Right renal cortex interstitium (tissue), 3 donors: Measurements from ENCODE around the gene C11orf21. TPM values are rescaled to one million over a fixed set of nuclear protein-coding genes. Genes with fewer than 3 reads are reported as not detected.

Experiments used
- DNase-seq, 3 donors: peaks; one replicate each; pipeline ENCODE4 v3.0.0-alpha.2; 2013; ENCODE audit warnings: low read depth in 3 of 3, low spot score in 2 of 3
- polyA plus RNA-seq, 3 donors: library from polyadenylated mRNA; unstranded; fragments of 120-200 nt; gene quantifications; one replicate each; pipeline ENCODE4 v1.2.1, GENCODE V29; 2013; ENCODE audit not compliant: insufficient read length in 3 of 3

C11orf21 gene
- polyA plus RNA-seq, 3 donors: 0.55 to 0.82 (median 0.56) TPM

DNA sequence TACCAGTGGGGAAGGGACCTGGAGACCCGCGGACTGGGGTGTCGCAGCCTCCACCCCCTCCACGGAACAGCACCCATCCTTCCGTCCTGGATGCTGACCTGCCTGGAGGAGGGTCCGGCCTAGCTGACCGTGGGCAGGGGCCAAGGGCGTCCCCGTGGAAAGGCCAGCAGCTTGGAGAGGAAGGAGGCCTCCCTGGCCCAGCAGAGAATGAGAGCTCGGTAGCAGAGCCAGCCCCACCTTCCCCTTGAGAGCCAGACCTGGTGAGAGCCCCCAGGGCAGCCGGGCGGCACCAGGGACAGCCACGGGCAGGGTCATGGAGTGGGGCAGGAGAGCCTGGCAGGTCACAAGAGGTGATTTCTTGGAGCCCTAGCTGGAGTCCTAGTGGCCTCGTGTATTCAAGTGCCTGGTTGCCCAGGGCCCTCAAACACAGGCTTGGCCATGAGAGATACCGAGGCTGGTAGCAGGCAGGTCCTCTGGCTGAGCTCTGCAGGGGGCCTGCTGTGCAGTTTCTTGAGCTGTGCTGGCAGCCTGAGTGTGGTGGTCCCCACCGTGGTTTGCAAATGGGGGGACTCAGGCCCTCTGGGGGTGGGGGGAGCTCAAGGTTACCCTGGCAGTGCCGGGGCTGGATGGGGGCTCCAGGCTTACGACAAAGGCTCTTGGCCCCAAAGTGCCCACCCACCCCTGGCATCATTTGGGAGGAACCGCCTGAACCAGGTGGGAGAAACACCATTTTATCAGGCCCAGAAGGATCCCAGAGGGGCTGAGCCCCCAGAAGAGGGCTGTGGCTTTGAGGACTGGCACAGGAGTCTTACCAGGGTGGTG is 7.7 kb upstream of the C11orf21 start:
- no peak for DNase-seq

DNA sequence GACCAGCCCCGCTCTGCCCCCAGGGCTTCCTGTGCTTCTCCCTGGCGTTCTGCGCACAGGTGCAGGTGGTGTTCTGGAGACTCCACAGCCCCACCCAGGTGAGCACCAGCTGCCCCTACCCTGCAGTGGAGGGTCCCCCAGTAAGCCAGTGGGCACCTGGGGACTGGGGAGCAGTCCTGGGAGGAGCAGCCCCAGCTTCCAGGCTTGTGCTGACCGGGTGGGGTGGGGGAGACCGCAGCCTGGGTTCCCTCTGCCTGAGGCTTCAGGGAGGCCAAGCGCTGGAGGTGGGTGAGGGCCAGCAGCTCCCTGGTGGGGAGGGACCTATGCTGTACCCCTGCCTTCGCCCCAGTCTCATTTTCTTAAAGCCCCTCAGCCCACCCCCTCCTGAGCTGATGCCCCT is 7.0 kb upstream of the C11orf21 start:
- DNase-seq: no peak

DNA sequence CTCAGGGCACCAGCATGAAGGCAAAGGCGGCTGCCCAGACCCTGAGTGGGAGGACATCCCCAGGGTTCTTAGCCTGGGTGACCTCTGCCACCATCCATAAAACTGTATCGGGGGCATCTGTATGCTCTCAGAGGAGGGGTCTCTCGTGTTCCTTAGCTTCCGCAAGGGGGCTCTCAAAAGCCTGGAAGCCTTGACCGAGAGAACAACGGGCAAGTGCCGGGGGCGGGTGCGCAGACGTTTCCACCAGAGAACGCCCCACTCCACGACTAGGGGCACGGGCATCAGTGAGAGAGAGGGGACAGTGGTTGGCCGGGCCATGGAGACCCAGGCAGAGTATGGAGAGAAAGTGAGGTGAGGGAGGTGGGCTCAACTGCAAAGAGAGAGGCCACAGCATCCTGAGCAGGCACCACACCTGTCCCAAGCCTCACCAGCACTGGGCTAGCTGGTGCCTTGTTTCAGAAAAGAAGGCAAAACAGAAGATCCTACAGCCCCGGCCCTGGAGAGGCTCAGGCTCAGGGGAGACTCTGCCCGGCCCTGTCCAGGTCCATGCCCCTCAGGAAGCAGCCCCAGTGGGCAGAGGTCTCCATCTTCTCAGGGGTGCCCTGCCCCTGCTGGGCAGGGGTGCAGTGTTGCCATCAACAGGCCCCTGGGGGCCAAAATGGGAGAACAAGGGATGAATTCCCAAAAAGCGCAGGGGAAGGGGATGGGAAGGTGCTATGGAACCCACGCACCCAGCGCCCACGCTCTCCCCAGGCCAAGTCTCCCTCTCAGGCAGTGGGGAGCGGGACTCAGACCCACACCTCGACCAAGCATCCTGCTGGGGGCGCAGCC is 6.0 kb upstream of the C11orf21 start:
- no peak for DNase-seq

DNA sequence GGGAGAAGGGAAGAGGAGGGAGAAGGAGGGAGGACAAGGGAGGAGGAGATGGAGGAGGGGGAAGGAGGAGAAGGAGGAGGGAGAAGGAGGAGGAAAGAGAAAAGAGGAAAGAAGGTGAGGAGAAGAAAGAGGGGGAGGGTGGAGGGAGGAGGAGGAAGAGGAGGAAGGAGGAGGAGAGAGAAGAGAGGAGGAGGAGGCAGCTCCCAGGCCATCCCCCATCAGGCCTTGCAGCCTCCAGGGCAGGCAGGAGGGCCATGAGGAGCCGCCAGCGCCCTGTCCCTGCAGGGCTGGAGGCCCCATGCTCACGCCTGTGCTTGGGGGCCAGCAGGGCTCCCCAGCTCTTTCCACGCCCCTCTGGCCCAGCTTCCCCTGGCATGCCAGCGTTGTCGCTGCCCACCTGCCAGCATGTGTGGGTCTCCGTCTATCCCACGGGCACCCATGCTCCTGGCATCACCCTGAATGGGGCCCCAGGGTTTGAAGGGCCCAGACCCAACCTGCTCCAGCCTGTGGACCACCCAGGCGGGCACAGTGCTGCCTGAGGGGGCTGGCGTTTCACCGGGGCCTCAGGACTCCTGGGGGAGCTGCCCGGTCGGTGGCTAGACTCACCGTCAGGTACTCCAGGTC is 5.3 kb upstream of the C11orf21 start:
- DNase-seq: no peak

DNA sequence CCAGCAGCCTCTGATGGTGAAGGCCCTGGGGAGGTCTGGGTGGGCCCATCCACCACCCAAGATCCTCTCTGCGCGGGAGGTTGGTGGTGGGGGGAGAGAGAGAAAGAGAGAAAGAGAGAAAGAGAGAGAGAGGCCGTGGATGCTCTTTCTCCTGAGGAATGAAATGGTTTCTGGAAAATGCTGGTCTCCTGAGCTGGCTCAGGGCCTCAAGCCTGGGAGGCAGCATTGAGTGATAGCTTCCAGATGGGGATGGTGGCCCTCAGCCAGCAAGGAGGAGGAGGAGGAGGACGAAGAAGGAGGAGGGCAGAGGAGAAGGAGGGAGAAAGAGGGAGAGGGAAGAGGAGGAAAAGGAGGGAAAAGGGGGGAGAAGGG is 4.7 kb upstream of the C11orf21 start:
- DNase-seq: peak in 1 of 3 donors; percentile 67

DNA sequence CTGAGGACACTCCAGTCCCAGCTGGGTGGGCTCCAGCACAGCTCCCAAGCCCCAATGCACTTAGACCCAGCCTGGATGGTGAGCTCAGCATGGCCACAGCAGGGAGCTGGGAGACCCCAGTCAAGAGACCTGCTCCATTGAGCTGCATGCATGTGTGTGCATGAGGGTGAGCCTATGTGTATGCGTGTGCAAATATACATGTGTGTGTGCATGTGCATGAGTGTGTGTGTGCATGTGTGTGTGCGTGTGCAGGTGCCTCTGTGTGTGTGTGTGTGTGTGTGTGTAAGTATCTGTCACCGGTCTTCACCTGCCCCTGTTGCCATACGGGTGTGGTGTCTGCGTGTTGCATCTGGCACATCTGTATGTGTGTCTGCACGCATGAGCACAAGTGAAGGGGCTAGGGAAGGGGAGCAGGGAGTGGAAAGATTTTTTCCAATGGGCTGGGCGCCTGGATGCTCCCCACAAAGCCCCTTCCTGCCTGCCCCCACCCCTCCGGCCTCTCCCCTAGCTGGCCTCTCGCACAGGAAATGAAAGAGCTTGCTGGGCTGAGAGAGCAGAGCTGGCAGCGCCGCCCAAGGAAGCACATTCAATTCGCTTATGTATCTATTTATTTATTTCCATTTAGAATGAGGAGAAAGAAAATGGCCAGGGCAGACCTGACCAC is 4.2 kb upstream of the C11orf21 start:
- peak in 1 of 3 donors; percentile 46 for DNase-seq

DNA sequence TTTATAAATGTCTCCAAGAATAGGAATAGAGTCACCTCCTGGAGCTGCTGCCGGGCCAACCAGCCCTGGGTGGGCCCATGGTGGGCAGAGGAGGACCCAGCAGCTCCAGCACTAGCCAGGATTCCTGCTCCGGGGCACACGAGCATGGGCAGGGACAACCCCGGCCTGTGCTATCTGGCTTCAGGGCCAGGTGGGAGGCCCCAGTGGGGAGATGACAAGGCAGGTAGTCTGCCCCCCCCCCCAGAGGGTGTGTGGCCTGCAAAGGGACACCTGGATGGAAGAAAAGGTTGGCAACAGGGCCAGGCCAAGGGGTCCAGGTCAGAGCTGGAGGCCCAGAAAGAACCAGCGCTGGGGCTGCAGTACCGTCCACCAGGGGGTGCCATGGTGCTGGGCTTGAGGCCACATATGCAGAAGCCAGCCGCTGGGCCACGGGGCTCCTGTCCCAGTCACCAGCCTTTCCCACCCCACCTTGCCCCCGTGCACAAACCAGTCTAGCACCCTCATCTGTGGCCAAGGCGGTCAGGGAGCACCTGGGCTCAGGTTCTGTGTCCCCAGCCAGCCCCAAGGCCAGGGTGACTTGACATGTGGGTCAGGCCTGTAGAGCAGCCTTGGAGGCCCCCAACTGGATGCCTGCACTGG is 3.5 kb upstream of the C11orf21 start:
- no peak for DNase-seq

DNA sequence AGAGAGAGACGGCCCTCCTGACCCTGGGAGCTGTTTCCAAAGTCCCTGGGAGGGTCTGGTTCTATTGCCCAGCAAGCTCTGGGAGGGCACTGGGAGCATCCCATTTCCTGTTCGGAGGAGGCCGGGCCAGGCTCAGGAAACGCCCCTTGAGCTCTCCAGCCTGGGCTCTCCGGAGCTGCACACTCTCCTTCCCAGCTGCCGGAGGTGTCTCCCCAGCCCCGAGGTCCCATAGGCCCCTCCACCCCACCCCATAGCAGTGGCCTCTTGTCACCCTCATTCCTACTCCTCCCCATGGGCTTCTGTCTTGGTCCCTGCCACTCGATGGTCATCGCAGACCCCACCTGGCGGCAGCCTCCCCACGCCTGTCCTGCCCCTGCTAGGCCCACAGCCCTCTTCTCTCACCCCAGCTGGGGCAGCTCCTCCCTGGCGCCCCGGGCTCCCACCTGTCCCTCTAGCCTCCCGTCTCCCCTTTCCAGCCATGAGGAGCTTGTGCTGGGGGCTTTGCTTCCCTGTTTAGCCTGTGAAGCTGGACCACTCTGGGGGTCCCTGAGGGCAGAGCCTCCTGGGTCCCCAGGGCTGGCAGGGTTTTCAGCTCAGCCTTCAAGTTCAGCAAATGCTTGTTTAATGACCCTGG is 2.9 kb upstream of the C11orf21 start:
- DNase-seq: no peak

DNA sequence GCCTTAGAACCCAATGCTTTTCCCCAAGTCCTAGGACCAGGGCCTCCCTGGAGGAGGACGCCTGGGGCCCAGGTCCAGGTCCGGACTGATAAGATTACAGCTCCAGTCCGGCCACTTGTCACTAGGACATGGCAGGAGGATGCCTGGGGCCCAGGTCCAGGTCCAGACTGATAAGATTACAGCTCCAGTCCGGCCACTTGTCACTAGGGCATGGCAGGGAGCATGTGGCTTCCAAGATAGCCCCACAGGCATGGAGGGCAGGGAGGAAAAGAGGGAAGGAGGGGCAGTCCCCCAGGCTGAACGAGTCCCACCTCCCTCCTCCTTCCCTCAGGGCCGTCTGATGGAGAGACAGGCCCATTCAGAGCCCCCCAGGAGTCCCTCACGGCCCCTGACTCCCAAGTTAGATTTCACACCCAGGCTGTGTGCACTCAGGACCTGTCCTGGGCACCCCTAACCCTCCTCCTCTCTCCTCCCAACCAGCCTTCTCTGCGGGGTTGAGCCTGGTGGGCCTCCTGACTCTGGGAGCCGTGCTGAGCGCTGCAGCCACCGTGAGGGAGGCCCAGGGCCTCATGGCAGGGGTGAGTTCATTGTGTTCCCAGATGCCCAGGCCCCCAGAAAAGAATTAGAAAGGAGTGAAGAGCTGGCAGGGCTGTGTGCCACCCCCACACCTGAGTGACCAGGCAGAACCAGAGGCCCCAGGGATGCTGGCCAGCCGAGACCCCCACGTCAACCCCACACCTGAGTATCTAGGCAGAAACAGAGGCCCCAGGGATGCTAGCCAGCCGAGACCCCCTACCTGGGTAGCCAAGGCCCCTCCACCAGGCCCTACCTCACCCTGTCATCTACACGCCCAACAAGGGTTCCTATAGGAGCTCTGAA is 2.1 kb upstream of the C11orf21 start:
- DNase-seq: no peak

DNA sequence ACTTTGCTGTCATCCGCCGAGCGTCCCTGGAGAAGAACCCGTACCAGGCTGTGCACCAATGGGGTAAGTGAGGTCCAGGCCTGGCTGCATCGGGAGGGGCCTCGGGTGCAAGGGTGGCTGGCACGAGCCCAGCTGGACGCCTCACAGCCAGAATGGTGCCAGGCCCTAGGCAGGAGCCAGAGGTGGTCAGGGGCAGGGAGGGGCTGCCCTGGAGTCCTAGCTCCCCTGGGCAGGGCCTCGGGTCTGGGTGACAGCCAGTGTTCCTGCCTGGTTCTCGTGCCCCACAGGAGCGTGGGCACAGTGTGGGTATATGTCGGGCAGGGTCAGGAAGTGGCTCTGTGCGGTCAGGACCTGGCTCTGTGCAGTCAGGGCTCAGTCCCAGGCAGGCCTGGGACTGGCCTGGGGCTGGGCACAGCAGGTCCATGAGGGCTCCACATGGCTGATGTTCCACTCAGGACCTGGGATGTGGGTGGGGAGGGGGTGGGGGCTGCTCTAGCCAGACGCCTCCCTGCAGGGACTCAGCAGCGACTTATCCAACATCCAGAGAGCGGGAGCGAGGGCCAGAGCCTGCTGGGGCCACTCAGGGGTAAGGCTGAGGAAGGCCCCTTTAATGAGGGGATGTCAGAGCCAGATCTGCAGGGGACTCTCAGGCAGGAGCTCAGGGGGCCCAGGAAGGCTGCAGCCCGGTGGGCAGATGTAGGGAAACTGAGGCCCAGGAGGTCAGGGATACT is 1.3 kb upstream of the C11orf21 start:
- DNase-seq: no peak

DNA sequence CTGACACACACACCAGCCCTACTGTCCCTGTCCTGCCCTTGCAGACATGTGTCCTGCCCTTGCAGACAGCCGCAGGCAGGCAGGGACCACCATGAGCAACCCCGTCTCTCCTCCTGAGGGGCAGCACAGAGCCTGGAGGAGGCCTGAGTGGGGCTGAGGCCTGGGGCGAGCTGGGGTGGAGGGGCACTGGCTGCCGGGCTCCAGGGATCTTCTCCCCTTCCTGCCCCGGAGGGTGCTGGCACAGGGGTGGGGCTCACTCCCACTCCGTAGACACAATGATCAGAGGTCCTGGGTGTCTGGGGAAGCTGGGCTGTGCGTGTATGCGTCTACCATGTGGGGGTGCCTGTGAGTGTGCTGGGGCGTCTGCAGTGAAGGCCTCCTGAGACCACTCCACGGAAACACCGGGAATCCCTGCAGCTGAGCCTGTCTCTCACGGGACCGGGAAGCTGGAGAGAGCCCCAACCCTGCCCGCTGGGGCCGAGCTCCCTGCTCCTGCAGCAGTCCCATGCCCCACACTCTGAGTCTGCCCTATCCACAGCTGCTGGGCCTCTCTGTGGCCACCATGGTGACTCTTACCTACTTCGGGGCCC is 683 bp upstream of the C11orf21 start:
- DNase-seq: no peak

DNA sequence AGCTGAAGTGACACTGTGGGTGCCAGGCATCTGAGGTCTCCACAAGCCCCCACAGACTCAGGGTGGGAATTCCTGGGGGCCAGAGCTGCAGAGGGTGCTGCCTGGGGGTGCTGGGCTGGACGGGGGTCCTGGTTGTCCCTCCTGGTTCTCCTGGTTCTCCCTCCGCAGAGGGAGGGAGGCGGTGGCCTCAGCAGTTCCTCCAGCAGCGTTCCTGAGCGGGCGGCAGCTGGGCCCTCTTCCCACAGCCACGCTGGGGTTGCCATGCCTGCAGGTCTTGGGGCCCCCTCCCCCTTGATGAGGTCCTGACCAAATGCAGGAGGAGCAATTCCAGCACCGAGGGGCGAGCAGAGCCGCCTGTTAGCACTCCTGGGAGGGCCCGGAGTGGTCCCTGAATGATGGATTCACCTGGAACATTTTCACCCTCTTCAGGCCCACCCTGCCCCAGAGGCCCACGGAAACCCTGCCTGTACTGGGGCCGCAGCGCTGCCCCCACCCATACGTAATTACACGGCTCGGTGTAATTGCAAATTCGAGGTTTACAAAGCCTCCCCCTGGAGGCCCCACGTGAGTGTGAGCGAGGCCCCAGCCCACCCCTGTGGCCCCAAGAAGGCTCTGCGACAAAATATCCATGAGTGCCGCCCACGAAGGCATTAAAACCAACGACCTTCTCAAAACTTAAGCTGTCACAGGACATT is 635 bp downstream of the C11orf21 start:
- no peak for DNase-seq

DNA sequence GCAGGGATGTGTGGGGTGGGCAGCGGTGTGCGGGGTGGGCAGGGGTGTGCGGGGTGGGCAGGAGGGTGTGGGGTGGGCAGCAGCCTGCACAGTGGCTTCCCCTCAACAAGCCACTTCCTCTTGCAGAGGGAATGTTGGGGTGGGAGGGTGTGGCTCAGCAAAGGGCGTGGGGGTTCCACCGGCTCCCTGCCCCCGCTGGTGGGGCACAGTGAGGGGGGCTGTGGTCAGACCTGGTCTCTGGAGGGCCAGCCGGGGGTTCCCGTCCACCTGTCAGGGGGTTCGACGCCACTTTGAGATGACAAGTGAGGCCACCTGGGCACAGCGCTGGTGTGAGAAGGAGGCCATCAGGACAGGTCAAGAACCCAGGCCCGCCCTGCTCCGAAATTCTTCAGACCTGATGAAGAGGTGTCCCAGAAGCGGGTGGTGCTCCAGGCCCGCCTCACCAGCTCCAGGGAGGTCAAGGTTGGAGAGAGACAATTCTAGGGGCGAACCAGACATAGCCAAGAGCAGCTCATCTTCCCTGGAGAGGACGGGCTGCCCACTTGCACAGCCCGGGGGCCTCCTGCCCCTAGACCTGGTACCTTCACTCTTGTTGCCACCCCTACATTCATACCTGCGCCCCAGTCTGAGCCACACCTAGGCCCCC is 1.3 kb downstream of the C11orf21 start:
- DNase-seq: no peak

DNA sequence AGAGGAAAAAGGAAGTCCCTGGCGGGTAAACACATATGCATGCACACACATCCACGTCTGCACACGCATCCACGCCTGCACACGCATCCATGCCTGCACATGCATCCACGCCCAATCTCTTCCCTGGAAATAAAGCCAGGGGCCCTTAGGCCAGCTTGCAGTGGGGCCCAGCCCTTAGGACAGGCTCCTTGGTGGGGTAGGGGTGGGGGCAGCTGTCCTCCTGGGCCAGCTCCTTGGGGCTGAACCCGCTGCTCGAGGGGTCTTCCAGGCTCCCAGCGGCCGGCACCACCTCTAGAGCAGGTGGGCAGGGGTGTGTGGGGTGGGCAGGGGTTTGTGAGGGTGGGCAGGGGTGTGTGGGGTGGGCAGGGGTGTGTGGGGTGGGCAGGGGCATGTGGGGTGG is 1.9 kb downstream of the C11orf21 start:
- DNase-seq: no peak

DNA sequence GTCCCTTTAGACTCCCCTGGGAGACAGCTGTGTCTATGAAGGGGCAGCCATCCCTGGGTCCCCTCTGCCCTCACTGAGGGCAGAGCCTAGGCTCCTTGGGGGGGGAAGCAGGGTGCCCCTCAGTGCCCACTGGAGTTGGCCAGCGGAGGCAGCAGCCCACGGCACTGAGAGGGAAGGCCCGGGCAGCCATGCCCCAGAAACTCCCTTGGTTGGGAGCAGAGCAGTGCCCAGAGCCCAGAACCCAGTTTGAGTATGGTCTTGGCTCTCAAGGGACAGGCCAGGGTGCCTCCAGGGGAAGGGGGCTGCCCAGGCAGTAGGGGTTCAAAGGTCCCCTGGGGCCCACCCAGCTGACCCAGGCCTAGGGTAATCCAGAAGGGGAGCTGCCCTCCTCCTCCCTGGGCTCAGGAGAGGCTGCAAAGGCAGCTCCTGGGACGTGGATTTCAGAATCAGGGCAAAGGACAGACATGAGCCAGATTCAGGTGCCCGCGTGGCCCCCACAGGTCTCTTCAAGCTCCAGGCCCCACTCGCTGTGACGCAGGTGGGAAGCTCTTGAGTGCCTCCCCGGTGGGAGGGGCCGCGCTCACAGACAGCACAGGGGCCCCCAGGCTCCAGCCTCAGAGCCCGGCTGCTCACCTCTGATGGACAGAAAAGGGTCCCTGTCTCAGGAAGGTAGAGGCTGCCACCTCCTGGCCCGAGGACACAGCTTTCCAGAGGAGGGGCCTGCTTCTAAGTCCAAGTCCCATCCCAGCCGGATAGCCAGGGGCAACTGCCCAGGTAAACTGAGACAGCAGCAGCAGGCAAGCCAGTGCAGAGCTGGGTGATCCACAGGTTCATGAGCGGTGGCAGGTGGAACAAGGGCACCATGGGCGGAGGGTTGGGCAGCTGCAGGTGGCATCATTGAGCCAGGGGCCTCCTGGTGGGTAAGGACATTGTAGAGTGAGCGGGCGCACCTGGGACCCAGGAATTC is 2.6 kb downstream of the C11orf21 start:
- DNase-seq: no peak
